Stimulated activated naive CD4-positive, alpha-beta T cell (primary cell): Measurements from ENCODE around the gene CLNK.
A peak's percentile ranks its signal among the peaks of the same experiment; 100 is the strongest.
"Not testable (repeated sequence)": the region's sequence is repeated elsewhere in the genome, so short reads cannot be mapped to it uniquely, and the experiment has no call there.

Experiments used
- DNase-seq, 6 experiments: peaks; one replicate each; lab custom pipeline; 2025; lab: John Stamatoyannopoulos, UW

The CLNK gene

GRCh38 chr4:10577018-10577417 lies 107.5 kb downstream of the CLNK start:
- no peak for DNase-seq

- no peak for DNase-seq
Observed at GRCh38 chr4:10576236-10576635, 108.3 kb downstream of the CLNK start.

- no peak for DNase-seq
Observed at GRCh38 chr4:10575414-10575813, 109.2 kb downstream of the CLNK start.

GRCh38 chr4:10574553-10574952 lies 110.0 kb downstream of the CLNK start:
- not testable (repeated sequence) for DNase-seq

- no peak for DNase-seq
Observed at GRCh38 chr4:10571909-10572308, 112.7 kb downstream of the CLNK start.

- no peak for DNase-seq
Observed at GRCh38 chr4:10569491-10569890, 115.1 kb downstream of the CLNK start.

GRCh38 chr4:10567766-10568165 lies 116.8 kb downstream of the CLNK start:
- no peak for DNase-seq

- no peak for DNase-seq
Observed at GRCh38 chr4:10565166-10565780, 119.3 kb downstream of the CLNK start.

GRCh38 chr4:10554694-10555093 lies 129.9 kb downstream of the CLNK start:
- DNase-seq: peak in 4 of 6 experiments; percentile 4 to 57 (median 26)

GRCh38 chr4:10554121-10554520 lies 130.4 kb downstream of the CLNK start:
- no peak for DNase-seq

- DNase-seq: no peak
Observed at GRCh38 chr4:10552591-10553280, 131.8 kb downstream of the CLNK start.

GRCh38 chr4:10535912-10536311 lies 148.7 kb downstream of the CLNK start:
- no peak for DNase-seq

GRCh38 chr4:10534820-10535219 lies 149.7 kb downstream of the CLNK start:
- no peak for DNase-seq

GRCh38 chr4:10532155-10532554 lies 152.4 kb downstream of the CLNK start:
- DNase-seq: no peak

GRCh38 chr4:10530137-10530786 lies 154.3 kb downstream of the CLNK start:
- DNase-seq: no peak

GRCh38 chr4:10529291-10530136 lies 155.1 kb downstream of the CLNK start:
- DNase-seq: no peak

- no peak for DNase-seq
Observed at GRCh38 chr4:10527438-10527837, 157.1 kb downstream of the CLNK start.

GRCh38 chr4:10526429-10527222 lies 157.9 kb downstream of the CLNK start:
- no peak for DNase-seq

GRCh38 chr4:10524196-10524833 lies 160.3 kb downstream of the CLNK start:
- DNase-seq: no peak

- DNase-seq: no peak
Observed at GRCh38 chr4:10521424-10521823, 163.1 kb downstream of the CLNK start.

- DNase-seq: no peak
Observed at GRCh38 chr4:10509733-10510132, 174.8 kb downstream of the CLNK start.
